Fibroblast of lung (primary cell): ENCODE measurements around the gene DIRAS2. TPM values are rescaled to one million over a fixed set of nuclear protein-coding genes. Genes with fewer than 3 reads are reported as not detected.

Source experiments
- DNase-seq, 2 donors: peaks; one replicate each; pipeline versions ENCODE4 v3.0.0 to v3.0.0-alpha.2; 2010; ENCODE audit warnings: low read depth in 2 of 2
- H2AFZ ChIP-seq: 2 replicates; pipeline ENCODE4 v1.5.1; 2012; ENCODE audit warnings: low read length, control low read depth, inconsistent platforms
- H3K27ac ChIP-seq: 2 replicates; pipeline ENCODE4 v1.5.1; 2011; ENCODE audit warnings: low read length, control low read depth; ENCODE audit not compliant: insufficient read depth
- H3K27me3 ChIP-seq: 2 replicates; pipeline ENCODE4 v1.5.1; 2011; ENCODE audit warnings: mild to moderate bottlenecking, low read length; ENCODE audit not compliant: control insufficient read depth, insufficient read depth
- H3K36me3 ChIP-seq: 2 replicates; pipeline ENCODE4 v1.5.1; 2011; ENCODE audit warnings: low read length; ENCODE audit not compliant: control insufficient read depth, insufficient read depth
- H3K4me1 ChIP-seq: 2 replicates; pipeline ENCODE4 v1.5.1; 2011; ENCODE audit warnings: low read length; ENCODE audit not compliant: control insufficient read depth, insufficient read depth; ENCODE audit errors: extremely low read depth
- H3K4me2 ChIP-seq: 2 replicates; pipeline ENCODE4 v1.5.1; 2011; ENCODE audit warnings: low read length, control low read depth; ENCODE audit not compliant: insufficient read depth; ENCODE audit errors: extremely low read depth
- H3K4me3 ChIP-seq, 4 experiments: fragments of 200-600 bp in 1 of 4; sonication (generic) in 1 of 4; replicated peaks in 1 of 4; 2 replicates each; pipeline ENCODE4 v1.5.1; 2011 to 2016; ENCODE audit warnings: low read length in 4 of 4, low read depth in 3 of 4, mild to moderate bottlenecking in 3 of 4, control low read depth in 2 of 4, inconsistent platforms in 1 of 4, mixed read lengths in 1 of 4; ENCODE audit not compliant: insufficient read depth in 1 of 4; ENCODE audit errors: control extremely low read depth in 1 of 4
- H3K79me2 ChIP-seq: 2 replicates; pipeline ENCODE4 v1.5.1; 2012; ENCODE audit warnings: mild to moderate bottlenecking, low read length, inconsistent platforms; ENCODE audit not compliant: control insufficient read depth, insufficient read depth
- H3K9ac ChIP-seq: 2 replicates; pipeline ENCODE4 v1.5.1; 2011; ENCODE audit warnings: mild to moderate bottlenecking, low read length, control low read depth; ENCODE audit not compliant: insufficient read depth
- H3K9me3 ChIP-seq: 2 replicates; pipeline ENCODE4 v1.5.1; 2012; ENCODE audit warnings: low read depth, low read length; ENCODE audit not compliant: control insufficient read depth, insufficient read depth
- H4K20me1 ChIP-seq: 2 replicates; pipeline ENCODE4 v1.5.1; 2011; ENCODE audit warnings: low read length; ENCODE audit not compliant: control insufficient read depth, insufficient read depth; ENCODE audit errors: extremely low read depth
- EZH2 ChIP-seq: IDR thresholded peaks from 2 replicates; pipeline ENCODE4 v1.5.1; 2012; ENCODE audit warnings: low read length, control low read depth, mild to moderate bottlenecking; ENCODE audit errors: missing control alignments
- polyA plus RNA-seq, 2 donors: library from polyadenylated mRNA; depleted of rRNA in 1 of 2; stranded (reverse) in 1 of 2; unstranded in 1 of 2; fragments of >200 nt; gene quantifications; 2 replicates each; pipeline ENCODE4 v1.2.1, GENCODE V29; 2011 to 2012; ENCODE audit warnings: missing spikeins in 1 of 2
- total RNA-seq: library from RNA; depleted of rRNA; stranded (reverse); fragments of >200 nt; gene quantifications from 2 replicates; pipeline ENCODE4 v1.2.1, GENCODE V29; 2014
- TF ChIP-seq, protein P1 (sequence below), 2 donors: IDR thresholded peaks in 1 of 2; conservative IDR thresholded peaks in 1 of 2; 1 replicate in 1 of 2; 2 replicates in 1 of 2; pipeline ENCODE4 v1.5.1; 2011 to 2012; ENCODE audit warnings: low read length in 2 of 2, control low read depth in 1 of 2, inconsistent platforms in 1 of 2, low read depth in 1 of 2, mild to moderate bottlenecking in 1 of 2

The DIRAS2 gene
- total and polyA plus RNA-seq, 2 donors (not counting 1 experiment from before 2014, with no cell fraction given): 0.01 to 0.66 TPM

DNA sequence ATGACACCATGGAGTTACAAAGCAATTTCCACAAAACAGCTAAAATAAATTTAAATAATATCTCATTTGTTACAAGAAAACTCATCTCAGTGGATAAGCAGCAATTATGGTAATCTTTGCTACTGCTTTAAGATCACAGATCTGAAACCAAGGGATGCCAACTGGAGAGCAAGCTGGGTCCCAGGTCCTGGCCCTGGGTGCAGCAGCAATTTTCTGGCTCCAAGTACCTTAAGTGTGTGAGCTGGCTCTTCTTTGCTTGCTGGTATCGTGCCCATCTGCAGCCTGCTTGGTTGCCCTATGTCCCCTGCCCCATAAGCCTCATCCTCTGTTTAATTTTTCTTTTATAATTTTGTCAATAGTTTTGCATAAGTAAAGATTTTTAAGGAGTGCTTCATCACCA, 41.5 kb upstream of the DIRAS2 start:
- TF ChIP-seq, protein P1, sequence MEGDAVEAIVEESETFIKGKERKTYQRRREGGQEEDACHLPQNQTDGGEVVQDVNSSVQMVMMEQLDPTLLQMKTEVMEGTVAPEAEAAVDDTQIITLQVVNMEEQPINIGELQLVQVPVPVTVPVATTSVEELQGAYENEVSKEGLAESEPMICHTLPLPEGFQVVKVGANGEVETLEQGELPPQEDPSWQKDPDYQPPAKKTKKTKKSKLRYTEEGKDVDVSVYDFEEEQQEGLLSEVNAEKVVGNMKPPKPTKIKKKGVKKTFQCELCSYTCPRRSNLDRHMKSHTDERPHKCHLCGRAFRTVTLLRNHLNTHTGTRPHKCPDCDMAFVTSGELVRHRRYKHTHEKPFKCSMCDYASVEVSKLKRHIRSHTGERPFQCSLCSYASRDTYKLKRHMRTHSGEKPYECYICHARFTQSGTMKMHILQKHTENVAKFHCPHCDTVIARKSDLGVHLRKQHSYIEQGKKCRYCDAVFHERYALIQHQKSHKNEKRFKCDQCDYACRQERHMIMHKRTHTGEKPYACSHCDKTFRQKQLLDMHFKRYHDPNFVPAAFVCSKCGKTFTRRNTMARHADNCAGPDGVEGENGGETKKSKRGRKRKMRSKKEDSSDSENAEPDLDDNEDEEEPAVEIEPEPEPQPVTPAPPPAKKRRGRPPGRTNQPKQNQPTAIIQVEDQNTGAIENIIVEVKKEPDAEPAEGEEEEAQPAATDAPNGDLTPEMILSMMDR (conservative IDR thresholded peaks at IDR 0.05 in 1 of 2, IDR thresholded peaks at IDR 0.05 in 1 of 2; ENCODE audit: low read depth in 1 of 2, low read length in 2 of 2): no peak
- TF ChIP-seq EZH2: no peak
- H3K27ac ChIP-seq: no peak overlapping the region
- no peak overlapping the region for H3K4me2 ChIP-seq
- H3K36me3 ChIP-seq: no peaks in the 10 kb centered on the region
- no peak overlapping the region for H3K9ac ChIP-seq
- no peak for DNase-seq
- H3K4me1 ChIP-seq: no peaks in the 10 kb centered on the region
- no peaks in the 10 kb centered on the region for H3K79me2 ChIP-seq
- no peaks in the 10 kb centered on the region for H4K20me1 ChIP-seq
- H3K4me3 ChIP-seq: no peak overlapping the region
- no peaks in the 10 kb centered on the region for H3K9me3 ChIP-seq
- H2AFZ ChIP-seq: no peak overlapping the region
- H3K27me3 ChIP-seq: no peaks in the 10 kb centered on the region

- Histone ChIP-seq H3K4me1 (no peaks in the 10 kb centered on the region), H3K79me2 (no peaks in the 10 kb centered on the region), H3K4me3 (no peak overlapping the region), H3K27ac (no peak overlapping the region), H2AFZ (no peak overlapping the region), H3K36me3 (no peaks in the 10 kb centered on the region), H3K9me3 (no peaks in the 10 kb centered on the region), H3K4me2 (no peak overlapping the region), H4K20me1 (no peaks in the 10 kb centered on the region), H3K27me3 (no peaks in the 10 kb centered on the region), H3K9ac (no peak overlapping the region)
- DNase-seq: no peak
- TF ChIP-seq EZH2: no peak
- TF ChIP-seq, protein P1 (conservative IDR thresholded peaks at IDR 0.05 in 1 of 2, IDR thresholded peaks at IDR 0.05 in 1 of 2; ENCODE audit: low read depth in 1 of 2, low read length in 2 of 2): no peak
Observed at GRCh38 chr9:90680534-90680933, 37.9 kb upstream of the DIRAS2 start.

- H3K36me3 ChIP-seq: no peaks in the 10 kb centered on the region
- no peaks in the 10 kb centered on the region for H3K79me2 ChIP-seq
- no peaks in the 10 kb centered on the region for H3K9me3 ChIP-seq
- H3K9ac ChIP-seq: no peak overlapping the region
- no peaks in the 10 kb centered on the region for H4K20me1 ChIP-seq
- H3K27ac ChIP-seq: no peak overlapping the region
- H3K27me3 ChIP-seq: no peaks in the 10 kb centered on the region
- H2AFZ ChIP-seq: no peak overlapping the region
- H3K4me1 ChIP-seq: no peaks in the 10 kb centered on the region
- no peak overlapping the region for H3K4me3 ChIP-seq
- no peak overlapping the region for H3K4me2 ChIP-seq
- DNase-seq: no peak
- no peak for TF ChIP-seq EZH2
- TF ChIP-seq, protein P1 (conservative IDR thresholded peaks at IDR 0.05 in 1 of 2, IDR thresholded peaks at IDR 0.05 in 1 of 2; ENCODE audit: low read depth in 1 of 2, low read length in 2 of 2): no peak
Observed at GRCh38 chr9:90665072-90665471, 22.4 kb upstream of the DIRAS2 start.
